Smooth muscle cell of the coronary artery (primary cell): ENCODE data around the gene BRPF1. TPM values are rescaled to one million over a fixed set of nuclear protein-coding genes. Genes with fewer than 3 reads are reported as not detected.

Source experiments
- total RNA-seq: library from RNA; depleted of rRNA; stranded (reverse); fragments of >200 nt; gene quantifications from 2 replicates; pipeline ENCODE4 v1.2.3, GENCODE V29; 2014; ENCODE audit warnings: low replicate concordance

The BRPF1 gene
- total RNA-seq, result 14.1 and 14.5 TPM in 2 replicates

GRCh38 chr3:9731206-9732079 is at the start of gene BRPF1:
Gene BRPF1 (plus strand): TSS chr3:9731735. CDS start chr3:9734141, 2,406 bp downstream.

DNA sequence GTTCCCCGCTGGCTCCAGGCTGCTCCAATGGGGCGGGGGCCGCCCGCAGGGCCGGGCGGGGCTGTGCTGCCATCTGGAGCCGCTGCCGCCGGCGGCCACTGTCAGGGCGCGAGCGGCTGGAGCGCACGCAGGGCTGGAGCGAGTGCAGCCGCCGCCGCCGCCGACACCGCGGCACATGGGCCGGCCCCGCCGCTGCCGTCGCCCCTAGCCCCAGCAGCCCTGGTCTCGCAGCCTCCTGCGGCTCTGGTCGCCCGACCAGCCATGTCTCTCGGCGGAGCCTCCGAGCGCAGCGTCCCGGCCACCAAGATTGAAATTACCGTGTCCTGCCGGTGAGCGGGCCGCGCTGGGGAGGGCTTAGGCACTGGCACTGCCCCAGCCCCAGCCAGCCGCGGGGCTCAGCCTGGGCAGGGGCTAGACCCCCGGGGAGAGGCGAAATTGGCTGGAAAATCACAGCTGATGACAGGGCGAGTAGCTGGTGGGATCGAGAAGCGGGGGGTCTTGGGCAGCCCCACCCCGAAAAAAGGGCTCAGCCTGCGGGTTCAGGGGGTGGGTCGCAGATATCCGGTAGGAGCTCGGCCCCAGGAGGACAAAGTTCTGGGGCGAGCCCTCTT is 27.7 kb upstream of the BRPF1 start, which contains the start of gene CPNE9:
TSS of gene CPNE9 (plus strand) at position 98 of the 611 bp plus-strand sequence. CDS start at position 262, 164 bp downstream.

GRCh38 chr3:9749645-9750555 is 18.4 kb downstream of the BRPF1 start, which contains the start of gene OGG1:
Gene OGG1 (plus strand): TSS chr3:9749952. CDS start chr3:9750287, 335 bp downstream.

GRCh38 chr3:9769426-9770275 is 38.1 kb downstream of the BRPF1 start, which contains the start of gene CAMK1:
Gene CAMK1 (minus strand): TSS chr3:9769947. CDS start chr3:9767749, 2,198 bp downstream.

GRCh38 chr3:9792405-9793160 is 61.0 kb downstream of the BRPF1 start, which contains the start of the genes ARPC4 and TADA3:
Gene ARPC4 (plus strand): TSS chr3:9793082. CDS start chr3:9793122, 40 bp downstream.
Gene TADA3 (minus strand): TSS chr3:9792473. CDS start chr3:9791466, 1,007 bp downstream.

Other genes with a start within 250 kb of the BRPF1 start
- gene LHFPL4, start 177.9 kb upstream of the BRPF1 start, total RNA-seq, result 0.12 TPM in 1 of 2 replicates, not detected in the other
- gene MTMR14, start 82.2 kb upstream of the BRPF1 start, total RNA-seq, result 26.6 and 29.0 TPM in 2 replicates
- gene CPNE9, start 27.9 kb upstream of the BRPF1 start, total RNA-seq, result not detected in 2 replicates
- 15.6 and 19.8 TPM in 2 replicates for gene OGG1, start 18.2 kb downstream of the BRPF1 start, total RNA-seq
- gene CAMK1, start 38.2 kb downstream of the BRPF1 start, total RNA-seq, result 36.4 and 41.7 TPM in 2 replicates
- gene TADA3, start 60.7 kb downstream of the BRPF1 start, total RNA-seq, result 25.6 and 71.0 TPM in 2 replicates
- 143 and 243 TPM in 2 replicates for gene ARPC4, start 61.3 kb downstream of the BRPF1 start, total RNA-seq
- 8.5 and 23.3 TPM in 2 replicates for gene TTLL3, start 78.5 kb downstream of the BRPF1 start, total RNA-seq
- gene RPUSD3, start 112.3 kb downstream of the BRPF1 start, total RNA-seq, result 18.5 and 23.9 TPM in 2 replicates
- gene CIDEC, start 148.5 kb downstream of the BRPF1 start, total RNA-seq, result not detected in 2 replicates
- 18.8 and 31.5 TPM in 2 replicates for gene JAGN1, start 158.9 kb downstream of the BRPF1 start, total RNA-seq
- 0.23 and 0.98 TPM in 2 replicates for gene IL17RE, start 171.1 kb downstream of the BRPF1 start, total RNA-seq
- gene IL17RC, start 185.4 kb downstream of the BRPF1 start, total RNA-seq, result 20.9 and 21.8 TPM in 2 replicates
- 21.6 and 37.4 TPM in 2 replicates for gene CRELD1, start 202.1 kb downstream of the BRPF1 start, total RNA-seq
- 0.70 and 1.3 TPM in 2 replicates for gene PRRT3, start 220.7 kb downstream of the BRPF1 start, total RNA-seq